Sciatic nerve (tissue), 2 donors: ENCODE results near the gene SF3A1. TPM values are rescaled to one million over a fixed set of nuclear protein-coding genes. Genes with fewer than 3 reads are reported as not detected.
"Not testable (repeated sequence)": the region's sequence is repeated elsewhere in the genome, so short reads cannot be mapped to it uniquely, and the experiment has no call there.

Source experiments
- ATAC-seq: fragments of 200-7000 bp; cut with Tn5 transposase; one replicate; pipeline ENCODE4 v1.9.1; 2020; ENCODE audit warnings: mild to moderate bottlenecking, moderate library complexity
- DNase-seq: peaks from one replicate; pipeline ENCODE4 v3.0.0-alpha.2; 2020; ENCODE audit warnings: low spot score
- intact Hi-C: fragments of 100-400 bp; cut with DNase I; formaldehyde crosslinking; loops from one replicate; pipeline ENCODE4 v1.14.2; 2022
- total RNA-seq: library from RNA; stranded (reverse); fragmentation: NEBNext Ultra II Directional; extraction: Animal tissue kit (Norgen Biotek cat#: 25700); gene quantifications from one replicate; pipeline ENCODE4 v1.2.1, GENCODE V29; 2021
- donor health status: DM: no; HTN: no; CAD: no.
- donor health status: DM: no; HTN: no; CAD: no.

Gene SF3A1
- total RNA-seq, 1 donor from 2014 or later, result 138 TPM

DNA sequence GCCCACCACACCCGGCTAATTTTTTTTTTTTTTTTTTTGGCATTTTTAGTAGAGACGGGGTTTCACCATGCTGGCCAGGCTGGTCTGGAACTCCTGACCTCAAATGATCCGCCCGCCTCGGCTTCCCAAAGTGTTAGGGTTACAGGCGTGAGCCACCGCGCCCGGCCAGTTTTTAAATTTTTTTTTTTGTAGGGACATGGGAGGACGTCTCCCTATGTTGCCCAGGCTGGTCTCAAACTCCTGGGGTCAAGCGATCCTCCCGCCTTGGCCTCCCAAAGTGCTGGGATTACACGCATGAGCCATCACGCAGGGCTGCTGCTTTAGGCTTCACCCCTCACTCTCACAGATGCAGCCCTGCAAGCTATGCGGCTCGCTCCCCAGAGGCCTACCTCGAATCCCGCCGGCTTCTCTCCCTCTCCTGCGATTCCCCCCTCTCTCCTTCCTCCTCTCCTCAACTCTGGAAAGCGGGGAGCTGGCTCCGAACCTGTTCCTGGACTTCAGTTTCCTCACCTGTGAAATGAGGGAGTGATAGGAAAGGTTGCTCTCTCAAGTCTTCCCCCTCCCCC lies 1.0 kb upstream of the SF3A1 start:
- no peak for ATAC-seq

DNA sequence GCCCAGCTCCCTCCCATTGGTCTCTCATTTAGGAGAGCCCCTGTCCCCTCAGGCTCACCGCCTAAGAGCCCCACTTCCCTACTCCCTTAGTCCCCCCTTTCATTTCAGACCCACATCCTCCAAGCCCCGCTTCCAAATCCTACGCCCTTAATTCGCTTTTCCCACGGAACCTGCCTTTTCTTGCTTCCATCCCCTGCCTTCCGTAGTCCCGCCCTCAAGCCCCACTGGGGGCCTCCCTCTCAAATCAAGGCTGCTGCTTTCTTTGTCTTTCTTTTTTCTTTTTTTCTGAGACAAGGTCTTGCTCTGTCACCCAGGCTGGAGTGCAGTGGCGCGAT lies 509 bp upstream of the SF3A1 start:
- DNase-seq (no peak), ATAC-seq (no peak)
- intact Hi-C loops, result no loop called here

More for the DNA sequence above, 1.0 kb upstream of the SF3A1 start:
- DNase-seq, result no peak
- intact Hi-C loops, result no loop called here

DNA sequence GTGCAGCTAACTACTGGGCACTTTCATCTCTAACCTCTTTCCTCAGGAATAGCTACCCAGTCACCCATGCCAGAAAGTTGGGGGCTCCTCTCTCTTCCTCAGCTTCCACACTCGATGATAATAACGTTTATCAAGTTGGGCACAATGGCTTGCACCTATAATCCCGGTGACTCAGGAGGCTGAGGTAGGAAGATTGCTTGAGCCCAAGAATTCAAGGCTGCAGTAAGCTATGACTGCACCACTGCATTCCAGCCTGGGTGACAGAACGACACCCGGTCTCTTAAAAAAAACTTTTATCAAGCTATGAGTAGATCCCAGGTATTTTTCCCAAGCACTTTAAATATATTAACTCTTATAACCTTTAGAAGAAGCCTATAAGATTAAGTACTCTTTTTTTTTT lies 2.0 kb downstream of the SF3A1 start:
- intact Hi-C loops, result no loop called here
- DNase-seq (no peak), ATAC-seq (no peak)

DNA sequence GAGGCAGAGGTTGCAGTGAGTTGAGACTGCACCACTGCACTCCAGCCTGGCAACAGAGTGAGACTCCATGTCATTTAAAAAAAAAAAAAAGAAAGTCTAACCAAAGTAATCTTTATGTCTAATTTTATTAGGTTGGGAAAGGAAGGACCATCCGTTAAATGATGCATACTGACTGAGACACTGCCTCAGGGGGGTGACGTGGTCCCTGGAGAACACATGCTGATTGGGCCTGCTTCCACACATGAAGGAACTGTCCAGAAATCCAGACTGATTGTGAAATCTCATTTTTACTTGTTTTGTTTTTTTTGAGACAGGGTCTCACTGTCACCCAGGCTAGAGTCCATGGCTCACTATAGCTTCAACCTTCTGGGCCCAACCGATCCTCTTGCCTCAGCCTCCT lies 5.5 kb downstream of the SF3A1 start:
- intact Hi-C loops, result no loop called here
- no peak for ATAC-seq
- DNase-seq, result no peak

DNA sequence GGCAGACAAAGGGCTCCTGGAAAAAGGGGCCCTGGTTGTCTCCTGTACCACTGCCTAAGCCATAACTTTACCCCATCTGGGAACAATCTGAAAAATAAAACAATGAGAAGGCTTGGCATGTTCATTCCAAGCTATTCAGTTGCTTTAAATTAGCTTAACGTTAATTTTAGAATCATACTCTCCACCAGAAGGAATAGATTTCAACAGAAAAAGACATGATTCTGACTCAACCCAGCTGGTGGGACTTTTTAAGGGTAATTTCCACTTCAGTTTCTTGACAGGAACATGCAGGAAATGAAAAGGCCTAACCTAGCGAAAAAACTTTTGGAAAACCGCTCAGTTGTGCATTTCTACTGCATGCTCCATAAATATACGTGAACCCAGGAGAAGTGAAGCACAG lies 7.9 kb downstream of the SF3A1 start:
- intact Hi-C loops, result no loop called here
- ATAC-seq (no peak), DNase-seq (no peak)

DNA sequence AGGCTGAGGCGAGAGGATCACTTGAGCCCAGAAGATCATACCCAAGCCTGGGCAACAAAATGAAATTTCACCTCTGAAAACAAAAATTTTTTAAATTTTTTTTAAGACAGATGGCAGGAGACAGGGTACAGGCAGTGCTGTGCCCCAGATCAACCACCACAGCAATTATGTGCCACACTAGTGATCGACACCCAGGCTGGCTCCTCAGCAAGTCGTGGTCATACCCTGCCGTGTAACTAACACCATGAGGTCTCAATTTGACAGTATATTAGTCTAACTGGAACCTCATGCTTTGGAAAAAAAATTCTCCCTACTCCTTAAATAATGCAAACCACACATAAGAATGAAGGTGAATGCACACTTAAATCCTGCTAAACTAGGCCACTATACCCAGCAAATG lies 8.3 kb downstream of the SF3A1 start:
- DNase-seq (no peak), ATAC-seq (no peak)
- intact Hi-C loops, result no loop called here

DNA sequence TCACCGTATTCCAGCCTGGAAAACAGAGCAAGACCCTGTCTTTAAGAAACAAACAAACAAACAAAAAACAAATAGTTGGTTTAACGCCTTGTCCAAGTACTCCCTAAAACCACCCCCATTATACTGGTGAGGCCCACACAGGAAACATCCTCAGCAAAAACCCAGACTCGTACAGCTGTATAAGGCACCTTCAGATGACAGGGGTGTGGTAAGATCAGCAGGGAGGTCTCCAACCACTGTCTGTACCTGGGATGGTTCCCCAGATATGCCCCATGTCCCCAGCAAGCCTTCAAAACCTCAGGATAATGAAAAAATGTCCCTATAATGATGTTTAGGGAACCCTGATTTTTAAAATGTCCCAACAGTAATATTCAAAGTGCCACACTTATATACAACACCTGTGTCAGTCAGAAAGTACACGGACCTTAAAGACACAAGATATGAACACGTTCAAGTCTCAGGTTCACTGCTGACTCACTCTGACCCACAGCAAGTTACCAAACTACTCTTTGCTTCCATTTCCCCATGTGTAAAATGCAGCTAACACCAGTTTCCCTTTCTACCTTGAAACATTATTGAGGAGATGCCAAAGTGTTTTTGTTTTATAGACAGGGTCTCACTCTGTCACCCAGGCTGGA lies 9.3 kb downstream of the SF3A1 start:
- intact Hi-C loops, result no loop called here
- DNase-seq (no peak), ATAC-seq (no peak)

DNA sequence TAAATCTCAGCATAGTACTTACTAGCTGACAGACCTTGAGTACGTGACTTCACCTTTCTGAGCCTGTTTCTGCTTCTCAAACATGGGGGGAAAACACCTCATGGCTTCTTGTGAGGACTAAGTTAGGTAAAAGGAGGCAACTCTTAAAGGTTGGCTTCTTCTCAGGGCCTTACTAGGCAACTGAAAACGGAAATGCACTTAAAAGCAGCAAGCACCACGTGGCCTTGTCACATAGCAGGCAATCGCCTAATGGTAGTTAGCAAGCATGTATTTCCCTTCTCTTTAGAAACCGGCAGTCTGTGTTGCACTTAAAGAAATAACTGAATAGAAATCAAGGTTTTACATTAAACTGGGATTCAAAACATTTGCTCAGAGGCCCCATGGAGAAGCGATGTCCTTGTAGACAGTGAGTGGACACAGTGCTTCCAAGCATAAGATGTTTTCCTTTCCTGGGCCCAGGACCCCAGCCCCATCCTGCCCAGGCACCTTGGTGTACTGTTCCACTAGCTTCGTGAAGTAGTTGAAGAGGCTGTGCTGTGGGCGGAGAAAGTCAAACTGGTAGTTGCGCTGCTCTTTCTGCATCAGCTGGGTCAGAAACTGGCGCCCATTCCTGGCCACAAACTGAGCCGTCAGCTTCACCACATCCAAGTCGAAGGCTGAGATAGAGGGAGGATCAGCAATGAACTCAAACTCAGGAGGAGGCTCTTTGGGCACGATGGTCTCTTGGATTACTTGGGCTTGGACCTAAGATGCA lies 12.1 kb downstream of the SF3A1 start:
- intact Hi-C loops, result no loop called here
- DNase-seq (no peak), ATAC-seq (no peak)

DNA sequence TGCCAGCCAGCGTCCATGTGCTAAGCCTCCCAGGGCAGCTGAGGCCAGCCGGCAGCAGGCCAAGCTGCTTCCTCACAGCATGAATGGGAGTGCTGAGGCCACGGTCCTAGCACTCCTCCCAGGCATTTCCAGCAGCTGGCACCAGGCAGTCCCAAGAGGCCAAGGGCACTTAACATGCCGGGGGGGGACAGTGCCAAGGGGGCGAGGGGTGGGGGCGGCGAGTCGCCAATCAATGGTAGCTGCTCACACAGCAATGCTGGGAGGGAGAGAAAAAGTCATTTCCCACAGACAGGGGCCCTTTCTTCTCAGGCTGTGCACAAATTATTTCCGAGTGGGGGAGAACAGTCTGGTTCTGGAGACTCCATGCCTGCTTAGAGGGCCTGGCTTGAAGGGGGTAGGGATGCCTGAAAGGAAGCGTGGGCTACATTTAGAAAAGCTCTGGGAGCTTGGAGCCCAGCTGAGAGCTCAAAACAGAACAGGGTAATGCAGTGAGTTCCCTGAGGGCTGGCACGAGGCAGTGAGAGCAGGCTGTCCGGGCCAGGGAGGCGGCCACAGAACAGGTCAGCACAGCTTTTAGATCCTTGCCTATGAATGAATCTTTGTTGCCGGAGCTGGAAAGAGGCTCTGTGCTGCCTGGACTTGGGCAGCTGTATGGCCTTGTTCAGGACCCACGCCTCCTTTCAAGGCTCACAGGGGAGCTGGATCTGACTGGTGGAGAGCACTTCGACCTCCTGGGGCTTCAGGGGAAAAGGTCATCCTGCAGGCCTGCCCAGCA lies 15.6 kb downstream of the SF3A1 start:
- DNase-seq (peak; percentile 80), ATAC-seq (peak; percentile 89)
- intact Hi-C loops, result no loop called here

DNA sequence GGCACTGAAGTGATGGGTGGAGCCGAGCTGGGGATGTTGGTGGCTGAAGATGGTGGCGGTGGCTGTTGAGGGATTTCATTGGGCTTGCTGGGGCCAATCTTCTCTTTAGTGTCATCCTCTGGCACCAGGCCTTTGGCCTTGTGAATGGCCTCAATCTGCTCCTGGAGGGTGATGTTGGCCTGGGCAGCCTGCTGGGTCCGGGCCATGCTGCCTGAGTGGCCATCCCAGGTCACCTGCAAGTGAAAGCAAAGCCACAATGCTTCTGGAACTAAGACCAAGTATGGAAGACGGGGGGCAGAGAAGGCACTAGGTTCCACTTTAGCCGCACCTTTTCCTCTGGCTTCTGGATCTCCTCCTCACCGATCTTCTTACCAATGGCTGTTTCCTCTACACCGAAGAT lies 17.9 kb downstream of the SF3A1 start:
- no peak for ATAC-seq
- intact Hi-C loops, result no loop called here
- DNase-seq, result no peak

DNA sequence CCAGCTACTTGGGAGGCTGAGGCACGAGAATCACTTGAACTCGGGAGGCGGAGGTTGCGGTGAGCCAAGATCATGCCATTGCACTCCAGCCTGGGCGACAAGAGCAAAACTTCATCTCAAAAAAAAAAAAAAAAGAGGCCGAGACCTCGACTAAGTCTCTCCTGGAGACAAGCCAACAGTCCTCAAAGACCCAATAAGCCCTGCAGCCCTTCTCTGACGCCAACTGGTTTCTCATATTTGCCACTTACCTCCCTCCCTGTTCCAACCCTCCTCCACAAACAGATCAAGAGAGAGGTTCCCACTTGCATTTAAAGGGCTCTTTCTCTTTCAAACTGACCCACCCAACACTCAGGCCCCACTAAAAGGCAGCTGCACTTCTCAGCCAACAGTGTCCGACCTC lies 18.4 kb downstream of the SF3A1 start:
- intact Hi-C loops, DNase-seq, ATAC-seq: not testable (repeated sequence)

DNA sequence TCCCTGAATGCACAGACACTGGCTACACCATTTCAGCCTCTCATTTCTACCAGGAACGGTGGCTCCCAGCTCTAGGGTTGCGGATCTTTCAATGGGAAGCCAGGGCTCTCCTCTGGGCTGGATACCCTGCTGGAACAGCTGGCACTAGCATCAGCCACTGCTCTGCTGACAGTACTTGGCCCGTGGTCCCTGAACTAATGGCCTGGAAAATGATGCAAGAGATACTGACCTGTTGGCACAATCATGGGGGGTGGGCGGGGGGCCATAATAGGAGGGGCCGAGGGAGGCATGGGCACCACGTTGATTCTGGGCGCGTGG lies 19.3 kb downstream of the SF3A1 start:
- no peak for DNase-seq
- no peak for ATAC-seq
- intact Hi-C loops, result no loop called here

DNA sequence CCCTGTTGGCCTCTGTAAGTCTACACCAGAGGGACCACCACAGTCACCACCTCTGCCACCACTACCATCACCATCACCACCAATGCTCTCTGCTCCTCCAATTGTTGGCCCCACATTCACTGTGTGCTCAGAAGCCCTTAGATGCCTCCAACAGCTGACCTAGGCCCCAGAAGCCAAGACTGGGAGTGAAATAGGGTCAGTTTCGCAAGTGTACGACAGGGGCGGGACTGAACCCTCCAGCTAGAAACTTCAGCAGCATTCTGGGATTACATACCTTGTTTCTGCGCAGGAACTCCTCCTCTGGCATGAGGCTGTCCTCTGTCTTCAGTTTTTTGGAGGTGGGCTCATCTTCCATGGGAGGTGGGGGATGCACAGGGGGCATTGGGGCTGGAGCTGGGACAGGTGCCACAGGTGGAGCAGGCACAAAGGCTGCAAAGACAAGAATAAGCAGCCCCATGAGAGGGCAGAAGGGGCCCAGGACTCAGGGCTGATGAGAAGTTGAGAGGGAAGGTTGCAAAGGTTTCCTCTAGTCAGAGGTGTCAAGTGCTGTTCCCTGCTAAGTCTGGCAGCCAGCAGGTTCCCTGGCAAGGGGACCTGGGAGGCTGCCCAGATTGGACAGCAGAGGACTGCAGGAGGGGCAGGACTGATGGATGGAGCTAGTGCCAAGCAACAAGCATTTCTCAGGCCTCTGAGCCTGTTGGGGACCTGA lies 19.8 kb downstream of the SF3A1 start:
- DNase-seq (no peak), ATAC-seq (no peak)
- intact Hi-C loops, result no loop called here

DNA sequence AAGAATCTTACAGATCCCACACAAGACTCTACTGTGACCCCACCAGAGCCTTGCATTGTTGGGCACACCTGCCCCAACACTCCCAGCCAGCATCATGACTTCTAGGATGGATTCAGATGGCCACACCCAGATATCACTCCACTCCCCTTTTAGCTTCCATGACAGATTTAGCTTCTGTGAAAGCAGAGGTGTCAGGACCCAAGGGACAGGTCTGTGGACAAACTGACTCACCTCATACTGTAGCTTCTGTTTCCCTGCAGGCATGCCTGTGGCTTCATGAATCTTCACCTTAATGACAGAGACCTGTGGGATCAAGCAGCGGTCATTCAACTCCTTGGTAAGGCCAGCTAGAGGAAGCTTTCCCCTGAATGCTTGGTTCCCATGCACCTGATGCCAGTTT lies 21.5 kb downstream of the SF3A1 start:
- intact Hi-C loops, result no loop called here
- no peak for ATAC-seq
- no peak for DNase-seq

DNA sequence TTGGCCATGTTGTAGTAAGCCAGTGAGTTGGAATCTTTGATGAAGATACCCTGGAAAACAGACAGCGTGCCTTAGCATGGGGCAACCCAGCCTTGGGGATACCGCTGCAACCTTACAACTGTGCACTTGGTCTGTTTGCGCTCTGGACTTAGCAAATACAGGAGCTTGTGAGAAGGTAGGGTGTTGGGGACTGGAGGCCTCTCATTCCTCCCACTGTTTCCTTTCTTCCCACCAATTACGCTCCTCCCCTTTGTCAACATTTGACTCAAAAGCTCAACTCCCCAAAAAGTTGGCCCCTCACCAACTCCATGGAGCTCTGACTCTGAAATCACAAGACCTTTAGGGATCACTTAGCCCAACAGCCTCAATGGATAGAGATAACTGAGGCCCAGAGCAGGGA lies 22.0 kb downstream of the SF3A1 start:
- intact Hi-C loops, result no loop called here
- ATAC-seq (no peak), DNase-seq (no peak)

DNA sequence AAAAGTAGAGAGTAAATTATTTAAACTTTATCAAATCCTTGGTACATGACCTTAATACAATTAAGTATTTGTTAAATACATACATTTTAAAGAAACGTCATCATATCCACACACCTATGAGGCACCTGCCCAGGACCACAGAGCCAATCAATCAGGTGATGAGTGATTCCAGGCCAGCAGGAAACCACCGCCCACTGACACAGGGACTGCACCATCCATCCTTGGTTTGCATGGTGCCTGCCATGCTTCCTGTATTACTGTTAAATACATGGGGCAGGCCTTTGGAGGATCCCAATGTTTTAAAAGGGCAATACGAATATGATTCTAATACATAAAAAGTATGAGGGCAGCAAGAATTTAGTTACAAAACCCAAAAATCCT lies 23.0 kb downstream of the SF3A1 start:
- no peak for DNase-seq
- ATAC-seq, result no peak
- intact Hi-C loops, result no loop called here

DNA sequence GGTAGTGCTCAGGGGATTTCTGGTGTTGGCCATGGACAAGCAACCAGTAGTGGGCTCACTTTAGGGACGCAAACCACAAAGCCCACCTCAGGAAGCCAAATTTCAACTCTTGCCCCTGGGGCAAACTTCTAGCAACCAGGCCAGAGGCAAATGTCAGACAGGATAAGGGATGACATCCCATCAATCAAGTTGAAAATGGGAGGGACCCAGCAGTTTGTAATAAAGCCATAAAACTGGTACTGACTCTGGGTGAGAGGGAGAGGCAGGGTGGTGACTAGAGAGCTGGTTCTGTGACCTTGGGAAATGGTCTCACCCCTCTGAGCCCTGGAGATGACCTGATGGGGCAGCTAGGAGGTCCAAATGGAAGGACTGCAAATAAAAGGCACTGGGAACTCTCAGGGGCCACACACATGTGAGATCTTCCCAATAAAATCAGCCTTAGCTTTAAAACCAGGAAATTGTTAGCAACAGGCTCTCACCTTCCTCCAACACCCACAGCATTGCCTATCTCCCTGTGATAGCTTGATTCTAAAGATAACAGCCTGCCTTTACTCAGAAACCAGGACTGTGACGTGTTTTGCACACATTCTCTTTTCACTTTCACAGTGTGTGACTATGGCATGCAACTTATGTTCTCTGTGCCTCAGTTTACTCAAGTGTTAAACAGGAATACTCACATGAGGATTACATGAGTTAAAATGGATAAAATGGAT lies 23.5 kb downstream of the SF3A1 start:
- no peak for DNase-seq
- ATAC-seq, result no peak

DNA sequence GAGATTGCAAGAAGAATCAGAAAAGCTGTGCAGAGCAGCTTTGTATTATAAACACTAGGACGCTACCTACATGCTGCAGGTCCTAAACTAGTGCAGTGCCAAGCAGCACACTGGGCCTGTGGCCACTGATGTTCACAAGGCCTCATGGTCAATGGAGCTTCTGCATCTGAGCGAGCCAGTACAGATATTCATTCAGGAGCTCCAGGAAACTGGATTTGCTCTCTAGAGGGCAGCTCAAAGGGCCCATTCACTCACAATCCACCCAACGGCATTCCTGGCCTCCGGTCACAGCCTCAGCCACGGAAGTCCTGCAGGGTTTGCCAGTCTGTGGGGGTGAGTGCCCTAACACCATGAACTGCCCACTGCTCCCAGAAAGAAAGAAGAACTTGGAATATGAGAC lies 24.1 kb downstream of the SF3A1 start:
- intact Hi-C loops, result no loop called here
- DNase-seq, result no peak
- ATAC-seq, result peak; percentile 20

More for the DNA sequence above, 23.5 kb downstream of the SF3A1 start:
- intact Hi-C loops, result no loop called here

DNA sequence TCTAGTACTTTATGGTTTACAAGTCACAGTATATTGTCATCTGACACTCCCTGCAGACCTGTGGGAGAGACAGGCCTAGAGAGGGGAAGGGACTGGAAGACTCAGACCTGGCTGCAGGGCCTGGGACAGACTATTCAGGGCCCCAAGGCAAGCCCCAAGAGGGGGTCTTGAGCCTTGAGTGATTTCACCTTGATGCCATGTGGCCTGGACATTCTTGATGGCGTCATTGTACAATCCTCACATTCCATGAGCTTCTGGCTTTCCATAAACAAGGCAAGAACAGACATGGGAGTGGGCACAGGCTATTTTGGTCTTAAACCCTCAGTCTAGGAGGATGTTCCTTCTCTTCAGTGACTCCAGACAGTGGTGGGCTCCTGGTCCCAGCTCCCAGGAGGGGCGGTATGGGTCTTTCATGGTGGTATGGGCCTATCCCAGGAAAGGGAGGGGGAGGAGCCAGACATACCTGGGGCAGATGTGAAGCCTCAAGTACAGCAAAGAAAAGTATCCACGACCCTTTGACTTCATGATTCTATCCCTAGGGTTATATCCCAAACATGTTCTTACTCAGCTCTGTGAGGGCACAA lies 28.1 kb downstream of the SF3A1 start:
- DNase-seq (no peak), ATAC-seq (no peak)
- intact Hi-C loops, result no loop called here
